ENCODE measurements around the gene PEF1. TPM values are rescaled to one million over a fixed set of nuclear protein-coding genes. Genes with fewer than 3 reads are reported as not detected.
"Not testable (repeated sequence)": the region's sequence is repeated elsewhere in the genome, so short reads cannot be mapped to it uniquely, and the experiment has no call there.

The PEF1 gene
- total RNA-seq, 4 donors from 2014 or later, result 180 to 355 (median 312) TPM

GRCh38 chr1:31588751-31589515, 55.7 kb downstream of the PEF1 start:
- peak; percentile 71 to 74 for DNase-seq
- WGBS, 2 donors, result 22 to 38% methylated on average over 19 to 47 of the region's 62 CpGs
- H3K36me3 ChIP-seq, result peaks cover 24 to 25% of the 10 kb centered on the region in 2 donors
- peak overlapping the region; percentile 72 to 86 (median 82) for H3K27ac ChIP-seq
- H3K27me3 ChIP-seq, result no peaks in the 10 kb centered on the region
- H3K4me3 ChIP-seq (replicated peaks in 1 of 3), result peak overlapping the region in 2 of 3 donors; percentile 3 to 21
- no peaks in the 10 kb centered on the region for H3K9me3 ChIP-seq
- TF ChIP-seq, protein P1, sequence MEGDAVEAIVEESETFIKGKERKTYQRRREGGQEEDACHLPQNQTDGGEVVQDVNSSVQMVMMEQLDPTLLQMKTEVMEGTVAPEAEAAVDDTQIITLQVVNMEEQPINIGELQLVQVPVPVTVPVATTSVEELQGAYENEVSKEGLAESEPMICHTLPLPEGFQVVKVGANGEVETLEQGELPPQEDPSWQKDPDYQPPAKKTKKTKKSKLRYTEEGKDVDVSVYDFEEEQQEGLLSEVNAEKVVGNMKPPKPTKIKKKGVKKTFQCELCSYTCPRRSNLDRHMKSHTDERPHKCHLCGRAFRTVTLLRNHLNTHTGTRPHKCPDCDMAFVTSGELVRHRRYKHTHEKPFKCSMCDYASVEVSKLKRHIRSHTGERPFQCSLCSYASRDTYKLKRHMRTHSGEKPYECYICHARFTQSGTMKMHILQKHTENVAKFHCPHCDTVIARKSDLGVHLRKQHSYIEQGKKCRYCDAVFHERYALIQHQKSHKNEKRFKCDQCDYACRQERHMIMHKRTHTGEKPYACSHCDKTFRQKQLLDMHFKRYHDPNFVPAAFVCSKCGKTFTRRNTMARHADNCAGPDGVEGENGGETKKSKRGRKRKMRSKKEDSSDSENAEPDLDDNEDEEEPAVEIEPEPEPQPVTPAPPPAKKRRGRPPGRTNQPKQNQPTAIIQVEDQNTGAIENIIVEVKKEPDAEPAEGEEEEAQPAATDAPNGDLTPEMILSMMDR (IDR thresholded peaks at IDR 0.05), result no peak
- TF ChIP-seq POLR2A (IDR thresholded peaks at IDR 0.05), result peak in 1 of 2 donors; percentile 21
- intact Hi-C loops (cut with DNase I), result no loop called here
- peaks cover 37 to 56% of the 10 kb centered on the region in 2 donors for H3K4me1 ChIP-seq

GRCh38 chr1:31587720-31588423, 56.8 kb downstream of the PEF1 start:
- peak overlapping the region; percentile 72 to 86 (median 82) for H3K27ac ChIP-seq
- intact Hi-C loops (cut with DNase I), result no loop called here
- H3K27me3 ChIP-seq, result no peaks in the 10 kb centered on the region
- peaks cover 46 to 66% of the 10 kb centered on the region in 2 donors for H3K4me1 ChIP-seq
- peak; percentile 85 to 90 for DNase-seq
- WGBS, 2 donors, result 47 to 51% methylated on average over 9 to 10 of the region's 14 CpGs
- peaks cover 30 to 32% of the 10 kb centered on the region in 2 donors for H3K36me3 ChIP-seq
- H3K4me3 ChIP-seq (replicated peaks in 1 of 3), result no peak overlapping the region
- H3K9me3 ChIP-seq, result no peaks in the 10 kb centered on the region
- TF ChIP-seq POLR2A (IDR thresholded peaks at IDR 0.05), result peak in 1 of 2 donors; percentile 48
- TF ChIP-seq, protein P1 (IDR thresholded peaks at IDR 0.05), result peak; percentile 52 to 72 (median 62)

- peaks cover 30 to 32% of the 10 kb centered on the region in 2 donors for H3K36me3 ChIP-seq
- intact Hi-C loops (cut with DNase I); H3K27me3 ChIP-seq; H3K9me3 ChIP-seq; DNase-seq; H3K4me3 ChIP-seq (replicated peaks in 1 of 3): not testable (repeated sequence)
- peaks cover 49 to 71% of the 10 kb centered on the region in 2 donors for H3K4me1 ChIP-seq
- peak overlapping the region; percentile 12 to 82 (median 72) for H3K27ac ChIP-seq
- WGBS, 2 donors, result 88 to 92% methylated on average over 5 of the region's 5 CpGs
Observed at GRCh38 chr1:31587328-31587699, 57.4 kb downstream of the PEF1 start.

GRCh38 chr1:31586376-31587327, 58.0 kb downstream of the PEF1 start:
- H3K36me3 ChIP-seq, result peaks cover 30 to 32% of the 10 kb centered on the region in 2 donors
- TF ChIP-seq, protein P1 (IDR thresholded peaks at IDR 0.05), result no peak
- no peak for TF ChIP-seq POLR2A (IDR thresholded peaks at IDR 0.05)
- intact Hi-C loops (cut with DNase I), result no loop called here

More at GRCh38 chr1:31586376-31587327, 58.0 kb downstream of the PEF1 start:
- Histone ChIP-seq H3K4me1 (peaks cover 54 to 71% of the 10 kb centered on the region in 2 donors), H3K9me3 (no peaks in the 10 kb centered on the region), H3K4me3 (replicated peaks in 1 of 3) (no peak overlapping the region), H3K27ac (peak overlapping the region in 2 of 3 donors; percentile 82 to 91), H3K27me3 (no peaks in the 10 kb centered on the region)
- DNase-seq, result no peak
- WGBS, 2 donors, result 84 to 91% methylated on average over 31 to 39 of the region's 47 CpGs

All from thyroid gland (tissue), 4 donors.